Erythroblast (primary cell): ENCODE measurements around the gene ABR.

ENCODE experiments used
- GATA1 ChIP-seq: IDR thresholded peaks from 2 replicates; pipeline ENCODE4 v1.6.1; 2011; ENCODE audit warnings: low read depth, mild to moderate bottlenecking, control low read depth, low read length, moderate library complexity
- POLR2A ChIP-seq: IDR thresholded peaks from 2 replicates; pipeline ENCODE4 v1.6.1; 2011; ENCODE audit warnings: mild to moderate bottlenecking, low read length

GRCh38 chr17:1110541-1110861, 69.3 kb downstream of the ABR start:
- TF ChIP-seq POLR2A = no peak
- TF ChIP-seq GATA1 = no peak
